GM18519 (cell line): ENCODE results near the gene UQCR10.

ENCODE experiments used
- ATAC-seq: cut with Tn5 transposase; IDR thresholded peaks from one replicate; pipeline ENCODE4 v1.9.1; 2021; ENCODE audit warnings: mild to moderate bottlenecking, moderate library complexity; ENCODE audit not compliant: unreplicated experiment, low FRiP score

The UQCR10 gene

GRCh38 chr22:29793396-29793795, 26.2 kb downstream of the UQCR10 start:
- ATAC-seq: no peak

GRCh38 chr22:29795663-29796062, 28.5 kb downstream of the UQCR10 start:
- ATAC-seq: no peak

GRCh38 chr22:29797351-29797750, 30.2 kb downstream of the UQCR10 start:
- ATAC-seq: no peak

- ATAC-seq: no peak
Observed at GRCh38 chr22:29798318-29798717, 31.1 kb downstream of the UQCR10 start.

- ATAC-seq: no peak
Observed at GRCh38 chr22:29798801-29799200, 31.6 kb downstream of the UQCR10 start.

GRCh38 chr22:29799217-29799680, 32.1 kb downstream of the UQCR10 start:
- no peak for ATAC-seq

- no peak for ATAC-seq
Observed at GRCh38 chr22:29801153-29801552, 34.0 kb downstream of the UQCR10 start.

GRCh38 chr22:29801796-29802195, 34.6 kb downstream of the UQCR10 start:
- no peak for ATAC-seq

- no peak for ATAC-seq
Observed at GRCh38 chr22:29803190-29803589, 36.0 kb downstream of the UQCR10 start.

- ATAC-seq: no peak
Observed at GRCh38 chr22:29804985-29805384, 37.8 kb downstream of the UQCR10 start.

GRCh38 chr22:29806196-29806595, 39.0 kb downstream of the UQCR10 start:
- ATAC-seq: no peak

- ATAC-seq: no peak
Observed at GRCh38 chr22:29810216-29810615, 43.0 kb downstream of the UQCR10 start.

GRCh38 chr22:29811377-29811776, 44.2 kb downstream of the UQCR10 start:
- ATAC-seq: no peak

- ATAC-seq: no peak
Observed at GRCh38 chr22:29813126-29813525, 46.0 kb downstream of the UQCR10 start.

GRCh38 chr22:29813563-29813962, 46.4 kb downstream of the UQCR10 start:
- ATAC-seq: no peak

GRCh38 chr22:29814003-29814402, 46.8 kb downstream of the UQCR10 start:
- ATAC-seq: no peak

- ATAC-seq: no peak
Observed at GRCh38 chr22:29815580-29815979, 48.4 kb downstream of the UQCR10 start.

GRCh38 chr22:29816128-29816527, 49.0 kb downstream of the UQCR10 start:
- ATAC-seq: no peak

- no peak for ATAC-seq
Observed at GRCh38 chr22:29816539-29816938, 49.4 kb downstream of the UQCR10 start.

- no peak for ATAC-seq
Observed at GRCh38 chr22:29816980-29817379, 49.8 kb downstream of the UQCR10 start.

- ATAC-seq: no peak
Observed at GRCh38 chr22:29817724-29818123, 50.6 kb downstream of the UQCR10 start.

GRCh38 chr22:29819501-29819900, 52.3 kb downstream of the UQCR10 start:
- no peak for ATAC-seq
